Measurements from ENCODE around the gene NPHS2.

NPHS2 gene

GRCh38 chr1:179575497-179576314 is at the start of gene NPHS2:
Gene NPHS2, minus strand, starts transcription at chr1:179575948. Its CDS starts 84 bp downstream, at chr1:179575864.
- H3K9me2 ChIP-seq (replicated peaks; ENCODE audit: insufficient read depth, low read length): no peaks in the 10 kb centered on the region
- no peaks in the 10 kb centered on the region for H3F3A ChIP-seq (ENCODE audit: insufficient read depth, low read length)
- H3K4me1 ChIP-seq (ENCODE audit: low read length): 0 out of 2 replicates have a peak, but pooled peaks cover 4% of the 10 kb centered on the region
- H3K4me3 ChIP-seq (ENCODE audit: low read length): peak within 1 kb of the TSS; percentile 13
- H3K79me2 ChIP-seq (ENCODE audit: low read length): no peaks in the 10 kb centered on the region
- H3K9me3 ChIP-seq (replicated peaks; ENCODE audit: insufficient read depth, low read length): no peaks in the 10 kb centered on the region
- H4K20me1 ChIP-seq (ENCODE audit: insufficient read depth, low read length): no peaks in the 10 kb centered on the region
- no peak within 1 kb of the TSS for H3K27ac ChIP-seq (ENCODE audit: low read length)
- no peak within 1 kb of the TSS for H3K9ac ChIP-seq (ENCODE audit: low read length)
- no peaks in the 10 kb centered on the region for H3K36me3 ChIP-seq (replicated peaks; ENCODE audit: insufficient read depth, low read length)
- peak within 1 kb of the TSS; percentile 50 for H3K4me2 ChIP-seq (ENCODE audit: low read depth, low read length)
- no peaks in the 10 kb centered on the region for H3K27me3 ChIP-seq (replicated peaks; ENCODE audit: insufficient read depth, low read length)
- no peak for DNase-seq
- H2AFZ ChIP-seq (ENCODE audit: low read length): peak within 1 kb of the TSS; percentile 31
- no peak for TF ChIP-seq EZH2phosphoT487 (IDR thresholded peaks at IDR 0.05; ENCODE audit: low read length)
- TF ChIP-seq EZH2 (optimal IDR thresholded peaks at IDR 0.05; ENCODE audit: low read depth, low read length): no peak
- no peak for TF ChIP-seq CTCF (IDR thresholded peaks at IDR 0.05; ENCODE audit: low read length)

- H2AFZ ChIP-seq (ENCODE audit: low read length): no peak overlapping the region
- H3K36me3 ChIP-seq (replicated peaks; ENCODE audit: insufficient read depth, low read length): no peaks in the 10 kb centered on the region
- H3K27me3 ChIP-seq (replicated peaks; ENCODE audit: insufficient read depth, low read length): no peaks in the 10 kb centered on the region
- H3K4me3 ChIP-seq (ENCODE audit: low read length): no peak overlapping the region
- H4K20me1 ChIP-seq (ENCODE audit: insufficient read depth, low read length): no peaks in the 10 kb centered on the region
- H3K79me2 ChIP-seq (ENCODE audit: low read length): no peaks in the 10 kb centered on the region
- peaks cover 35% of the 10 kb centered on the region for H3K4me1 ChIP-seq (ENCODE audit: low read length)
- peaks cover 4% of the 10 kb centered on the region; the same call in 1 of the 2 replicates for H3F3A ChIP-seq (ENCODE audit: insufficient read depth, low read length)
- H3K9me3 ChIP-seq (replicated peaks; ENCODE audit: insufficient read depth, low read length): no peaks in the 10 kb centered on the region
- no peaks in the 10 kb centered on the region for H3K9me2 ChIP-seq (replicated peaks; ENCODE audit: insufficient read depth, low read length)
- no peak for TF ChIP-seq EZH2 (optimal IDR thresholded peaks at IDR 0.05; ENCODE audit: low read depth, low read length)
- TF ChIP-seq CTCF (IDR thresholded peaks at IDR 0.05; ENCODE audit: low read length): no peak
- no peak for TF ChIP-seq EZH2phosphoT487 (IDR thresholded peaks at IDR 0.05; ENCODE audit: low read length)
- H3K9ac ChIP-seq (ENCODE audit: low read length): no peak overlapping the region
- DNase-seq: peak; percentile 55
- peak overlapping the region; percentile 4; the same call in 1 of the 2 replicates for H3K27ac ChIP-seq (ENCODE audit: low read length)
- 0 out of 2 replicates have a peak overlapping the region, but pooled peaks have one; percentile 5 for H3K4me2 ChIP-seq (ENCODE audit: low read depth, low read length)
Measured at GRCh38 chr1:179612361-179612760, 36.6 kb upstream of the NPHS2 start.

GRCh38 chr1:179601093-179601492 is 25.3 kb upstream of the NPHS2 start:
- Histone ChIP-seq H3K27ac (ENCODE audit: low read length) (no peak overlapping the region), H3K4me3 (ENCODE audit: low read length) (no peak overlapping the region), H3K79me2 (ENCODE audit: low read length) (no peaks in the 10 kb centered on the region), H3K4me1 (ENCODE audit: low read length) (no peaks in the 10 kb centered on the region), H4K20me1 (ENCODE audit: insufficient read depth, low read length) (no peaks in the 10 kb centered on the region), H3K9me2 (replicated peaks; ENCODE audit: insufficient read depth, low read length) (no peaks in the 10 kb centered on the region), H3K9me3 (replicated peaks; ENCODE audit: insufficient read depth, low read length) (no peaks in the 10 kb centered on the region), H3F3A (ENCODE audit: insufficient read depth, low read length) (no peaks in the 10 kb centered on the region), H3K9ac (ENCODE audit: low read length) (no peak overlapping the region), H2AFZ (ENCODE audit: low read length) (no peak overlapping the region), H3K4me2 (ENCODE audit: low read depth, low read length) (no peak overlapping the region), H3K36me3 (replicated peaks; ENCODE audit: insufficient read depth, low read length) (no peaks in the 10 kb centered on the region), H3K27me3 (replicated peaks; ENCODE audit: insufficient read depth, low read length) (no peaks in the 10 kb centered on the region; the same call in 1 of the 2 replicates)
- DNase-seq: no peak
- no peak for TF ChIP-seq EZH2phosphoT487 (IDR thresholded peaks at IDR 0.05; ENCODE audit: low read length)
- TF ChIP-seq EZH2 (optimal IDR thresholded peaks at IDR 0.05; ENCODE audit: low read depth, low read length): no peak
- no peak for TF ChIP-seq CTCF (IDR thresholded peaks at IDR 0.05; ENCODE audit: low read length)
